HG02981 (cell line): ENCODE data around the gene BTBD19.
A peak's percentile ranks its signal among the peaks of the same experiment; 100 is the strongest.
"Not testable (repeated sequence)": the region's sequence is repeated elsewhere in the genome, so short reads cannot be mapped to it uniquely, and the experiment has no call there.

ENCODE experiments used
- ATAC-seq: cut with Tn5 transposase; IDR thresholded peaks from one replicate; pipeline ENCODE4 v1.9.1; 2021; ENCODE audit warnings: mild to moderate bottlenecking, moderate library complexity; ENCODE audit not compliant: unreplicated experiment

Gene BTBD19

DNA sequence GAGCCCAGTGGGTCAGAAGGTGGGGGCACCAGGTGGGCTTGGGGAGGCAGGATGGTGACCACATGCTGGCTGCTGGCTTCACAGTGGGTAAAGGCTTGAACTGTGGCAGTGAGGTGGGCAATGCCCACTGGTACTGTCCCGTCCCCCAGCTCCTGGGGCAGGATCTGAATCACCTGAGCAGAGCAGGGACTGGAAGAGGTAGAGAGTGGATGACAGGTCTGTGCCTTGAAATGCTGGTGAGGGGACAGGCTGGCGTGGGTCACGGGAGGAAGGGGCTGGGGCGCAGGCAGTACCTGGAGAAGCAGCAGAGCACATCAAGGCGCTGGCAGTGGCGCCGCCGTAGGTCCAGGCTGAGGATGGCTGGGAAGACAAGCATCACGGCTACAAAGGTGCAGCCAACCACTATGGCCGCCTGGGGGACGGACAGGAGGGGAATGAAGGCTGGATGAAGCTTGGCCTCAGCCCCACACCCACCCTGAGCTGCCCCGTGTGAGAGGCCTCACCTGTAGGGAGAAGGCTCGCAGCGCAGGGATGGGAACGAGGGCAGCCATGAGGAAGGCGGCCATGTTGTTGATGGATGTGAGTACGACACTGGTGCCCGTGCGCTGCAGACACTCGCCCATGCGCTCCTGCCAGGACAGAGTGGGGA, 19.8 kb downstream of the BTBD19 start:
- no peak for ATAC-seq

DNA sequence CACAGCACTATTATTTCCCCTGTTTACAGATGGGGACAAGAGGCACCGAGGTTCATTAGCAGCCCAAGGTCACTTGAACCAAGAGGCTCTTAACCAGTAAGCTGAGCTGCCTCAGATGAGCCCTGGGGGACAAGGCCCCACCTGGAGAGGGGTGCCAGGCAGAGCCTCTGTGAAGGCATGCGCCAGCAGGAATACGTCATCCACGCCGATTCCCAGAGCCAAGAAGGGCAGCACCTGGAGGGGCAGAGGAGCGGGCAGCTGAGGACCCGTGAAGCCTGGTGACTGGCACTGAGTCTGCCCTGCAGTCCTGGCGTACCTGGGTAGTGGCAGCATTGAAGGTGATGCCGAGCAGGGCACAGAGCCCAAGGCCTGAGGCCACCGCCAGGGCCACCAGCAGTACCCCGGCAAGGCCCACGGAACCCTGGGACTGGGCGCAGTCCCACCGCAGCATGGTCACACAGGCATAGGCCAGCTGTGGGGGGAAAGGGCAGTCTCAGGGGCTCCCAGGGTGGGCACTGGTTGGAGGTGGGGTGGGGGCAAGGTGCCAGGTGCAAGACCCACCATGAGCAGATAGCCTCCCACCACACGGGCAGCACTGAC, 20.6 kb downstream of the BTBD19 start:
- ATAC-seq = no peak

DNA sequence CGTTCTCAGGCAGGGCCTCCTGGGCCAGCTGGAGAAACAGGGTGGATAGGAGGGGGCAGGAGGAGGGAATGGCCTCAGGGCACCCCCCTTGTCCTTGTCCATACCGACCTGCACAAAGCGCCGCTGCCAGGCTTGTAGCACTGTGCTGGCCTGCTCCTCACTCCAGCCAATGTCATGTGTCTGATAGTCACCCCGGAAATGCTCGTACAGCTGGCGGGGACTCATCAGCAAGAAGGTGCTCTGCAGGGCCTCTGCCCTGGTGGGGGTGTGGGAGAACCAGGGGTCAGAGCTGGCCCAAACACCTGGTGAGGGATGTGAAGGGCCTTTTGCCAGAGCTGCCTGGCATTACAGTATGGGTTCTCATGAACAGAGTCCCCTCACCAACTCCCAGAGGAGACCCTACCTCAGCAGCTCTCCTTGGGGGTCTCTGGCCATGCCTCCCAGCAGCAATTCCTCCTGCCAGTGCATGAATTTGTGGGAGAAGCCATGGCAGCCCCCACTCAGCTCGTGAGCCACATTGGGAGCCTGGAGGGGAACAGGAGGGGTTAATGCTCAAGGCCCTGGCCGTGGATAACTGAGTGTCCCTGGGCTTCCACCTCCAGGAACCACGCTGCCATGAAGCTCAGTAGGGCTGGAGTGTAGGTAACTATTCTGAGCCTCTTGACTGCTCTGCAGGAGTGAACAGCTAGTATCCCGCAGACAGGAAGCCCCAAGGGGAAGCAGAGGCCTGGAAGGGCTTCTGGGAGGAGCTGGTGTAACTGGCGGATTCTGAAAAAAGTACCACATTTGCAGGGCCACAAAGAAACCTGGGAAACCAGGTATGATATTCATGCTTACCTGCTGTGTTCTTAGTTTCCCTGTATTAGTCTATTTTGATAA, 21.4 kb downstream of the BTBD19 start:
- no peak for ATAC-seq

DNA sequence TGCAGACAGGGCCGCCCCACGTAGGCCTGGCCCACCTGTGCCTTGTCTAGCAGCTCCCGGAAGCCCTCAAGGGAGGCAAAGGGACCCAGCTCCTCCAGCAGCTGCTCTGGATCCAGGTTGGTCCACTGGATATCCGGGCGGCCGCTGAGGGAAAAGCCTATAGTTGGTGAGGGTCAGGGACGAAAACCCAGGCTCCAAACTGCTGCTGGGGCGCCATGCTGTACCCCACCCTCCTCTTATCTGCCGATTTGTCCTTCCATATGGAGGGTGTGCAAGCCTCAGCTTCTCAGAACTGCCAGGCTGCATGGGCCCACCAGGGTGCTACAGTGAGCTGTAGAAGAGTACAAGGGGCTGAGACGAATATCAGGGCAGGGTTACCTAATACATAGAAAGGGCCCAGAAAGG, 22.6 kb downstream of the BTBD19 start:
- no peak for ATAC-seq

DNA sequence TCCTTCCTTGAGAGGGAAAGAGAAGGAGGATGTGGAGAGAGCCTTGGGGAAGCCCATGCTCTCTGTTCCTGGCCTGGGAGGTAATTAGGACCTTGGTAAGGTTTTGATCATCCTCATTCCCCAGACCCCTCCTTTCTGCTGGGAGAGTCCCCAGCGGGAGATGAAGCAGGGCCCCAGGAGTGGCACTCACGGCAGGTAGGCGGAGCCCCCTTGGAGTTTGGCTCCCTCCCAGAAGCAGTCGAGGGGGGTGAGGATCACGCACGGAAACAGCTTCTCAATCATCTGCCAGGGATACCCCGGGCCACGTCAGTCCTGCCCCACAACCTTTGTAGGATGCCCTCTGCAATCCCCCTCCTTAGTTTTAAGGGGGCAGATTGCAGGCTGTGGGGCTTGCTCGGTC, 23.2 kb downstream of the BTBD19 start:
- no peak for ATAC-seq

DNA sequence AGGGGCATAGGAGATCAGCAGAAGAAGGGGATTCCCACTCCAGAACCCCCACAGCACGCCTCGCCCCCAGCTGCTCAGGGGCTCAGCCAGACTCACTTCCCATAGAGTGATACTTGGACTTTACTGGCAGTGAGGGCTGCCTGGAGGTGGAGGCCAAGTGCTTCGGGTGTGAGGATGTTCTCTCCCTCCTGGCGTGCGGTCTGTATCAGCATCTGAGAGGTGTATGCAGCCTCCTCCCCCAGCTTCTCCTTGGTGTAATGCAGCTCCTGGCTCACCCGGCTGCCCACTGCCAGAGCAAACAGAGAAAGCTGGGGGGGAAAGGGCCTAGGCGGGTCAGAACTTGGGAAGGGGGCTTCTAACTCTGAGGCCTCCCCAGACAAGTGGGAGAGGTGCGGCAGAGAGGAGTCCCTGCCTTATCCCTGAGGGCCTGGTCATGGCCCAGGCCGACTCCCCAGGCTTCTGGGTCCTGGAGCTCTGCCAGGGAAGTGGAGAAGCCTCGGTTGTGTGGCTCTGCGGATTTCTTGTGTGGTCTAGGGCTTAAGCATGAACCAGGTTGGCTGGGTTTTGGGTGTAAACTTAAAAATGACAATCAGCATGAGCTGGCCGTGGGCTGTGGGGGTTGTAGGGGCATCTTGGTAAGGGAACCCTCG, 23.9 kb downstream of the BTBD19 start:
- no peak for ATAC-seq

DNA sequence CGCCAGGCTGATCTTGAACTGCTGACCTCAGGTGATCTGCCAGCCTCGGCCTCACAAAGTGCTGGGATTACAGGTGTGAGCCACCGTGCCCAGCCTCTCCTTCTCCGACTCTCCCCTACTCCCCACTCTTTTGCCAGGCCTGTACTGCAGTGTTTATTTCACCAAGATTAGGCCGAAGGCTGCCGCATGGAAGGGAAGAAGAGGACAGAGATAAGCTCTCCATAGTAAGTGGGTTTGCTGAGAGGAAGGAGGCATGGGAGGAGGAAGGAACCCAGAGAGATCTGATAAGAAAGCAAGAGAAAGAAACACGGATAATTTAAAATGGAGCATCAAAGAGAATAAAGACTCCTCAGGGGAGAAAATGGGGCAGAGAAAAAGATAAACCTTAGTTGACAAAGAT, 26.0 kb downstream of the BTBD19 start:
- ATAC-seq = no peak

DNA sequence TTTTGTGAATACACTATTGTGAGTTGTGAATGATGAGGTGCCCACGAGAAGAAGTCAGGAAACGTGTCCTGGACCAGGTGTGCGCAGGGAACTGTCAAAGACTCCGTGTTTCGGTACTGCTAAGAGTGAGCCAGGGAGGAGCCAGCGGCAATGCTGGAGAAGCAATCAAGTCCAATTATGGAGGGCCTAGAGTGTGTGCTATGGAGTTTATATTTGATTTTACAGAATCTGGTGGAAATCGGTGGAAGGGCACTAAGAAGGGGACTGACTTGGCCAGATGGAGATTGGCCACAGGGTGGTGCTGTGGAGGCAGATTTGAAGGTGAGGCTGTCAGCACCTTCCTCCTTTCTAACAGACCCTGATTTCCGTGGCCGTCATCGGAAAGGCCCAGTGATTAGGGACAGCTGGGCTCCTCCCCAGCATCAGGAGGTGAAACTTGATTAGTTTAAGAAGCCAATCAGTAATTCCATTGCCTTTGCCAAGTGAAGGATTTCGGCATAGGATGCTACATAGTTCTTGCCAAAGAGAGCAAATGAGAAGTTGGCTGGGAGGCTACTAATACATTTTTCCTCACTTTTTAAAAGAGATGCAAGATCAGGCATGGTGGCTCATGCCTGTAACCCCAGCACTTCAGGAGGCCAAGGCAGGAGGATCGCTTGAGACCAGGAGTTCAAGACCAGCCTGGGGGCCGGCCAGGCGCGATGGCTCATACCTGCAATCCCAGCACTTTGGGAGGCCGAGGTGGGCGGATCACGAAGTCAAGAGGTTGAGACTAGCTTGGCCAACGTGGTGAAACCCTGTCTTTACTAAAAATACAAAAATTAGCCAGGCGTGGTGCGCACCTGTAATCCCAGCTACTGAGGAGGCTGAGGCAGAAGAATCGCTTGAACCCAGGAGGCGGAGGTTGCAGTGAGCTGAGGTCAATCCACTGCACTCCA, 27.7 kb downstream of the BTBD19 start:
- ATAC-seq = peak; percentile 70

DNA sequence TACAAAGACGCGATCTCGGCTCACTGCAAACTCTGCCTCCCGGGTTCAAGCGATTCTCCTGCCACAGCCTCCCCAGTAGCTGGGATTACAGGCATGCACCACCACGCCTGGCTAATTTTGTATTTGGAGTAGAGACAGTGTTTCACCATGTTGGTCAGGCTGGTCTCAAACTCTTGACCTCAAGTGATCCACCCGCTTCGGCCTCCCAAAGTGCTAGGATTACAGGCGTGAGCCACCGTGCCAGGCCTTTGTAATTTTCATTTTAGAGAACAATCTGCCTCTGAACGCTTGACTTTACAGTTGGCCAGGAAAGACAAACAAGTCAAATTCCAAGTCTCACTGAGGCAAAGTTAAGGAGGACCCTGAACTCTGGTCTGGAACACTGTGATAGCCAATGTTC, 30.0 kb downstream of the BTBD19 start:
- not testable (repeated sequence) for ATAC-seq

DNA sequence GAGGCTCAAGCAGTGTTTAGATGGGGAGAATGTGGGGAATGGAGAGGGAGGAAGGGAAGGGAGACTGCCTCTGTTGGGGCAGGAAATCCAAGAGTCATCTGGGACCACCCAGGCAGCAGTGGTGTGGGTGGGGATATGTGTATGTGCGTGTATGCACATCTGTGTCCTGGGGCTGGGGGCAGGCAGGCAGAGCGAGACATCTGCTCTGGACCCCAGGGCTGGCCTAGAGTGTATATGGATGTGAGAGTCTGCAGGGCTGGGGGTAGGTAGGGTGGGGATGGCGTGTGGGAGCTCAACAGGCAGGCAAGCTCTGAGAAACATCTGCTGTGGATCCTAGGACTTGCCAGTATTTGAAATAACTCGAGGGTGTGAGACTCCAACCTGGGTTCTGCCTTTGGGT, 31.3 kb downstream of the BTBD19 start:
- ATAC-seq = no peak

DNA sequence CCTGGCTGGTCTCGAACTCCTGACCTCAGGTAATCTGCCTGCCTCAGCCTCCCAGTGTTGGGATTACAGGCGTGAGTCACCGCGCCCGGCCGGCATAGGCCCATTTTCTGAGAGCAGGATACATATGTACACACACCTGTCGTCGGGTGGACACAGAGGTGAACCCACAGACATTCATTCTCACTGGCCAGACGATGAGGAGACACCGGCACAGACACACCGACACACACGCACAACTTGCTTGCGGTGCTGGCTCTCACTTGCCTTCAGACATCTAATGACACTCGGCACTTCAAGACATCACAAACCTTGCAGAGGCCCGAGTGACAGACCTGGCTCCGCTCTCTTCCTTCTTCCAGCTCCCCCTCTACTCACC, 34.2 kb downstream of the BTBD19 start:
- ATAC-seq = no peak

DNA sequence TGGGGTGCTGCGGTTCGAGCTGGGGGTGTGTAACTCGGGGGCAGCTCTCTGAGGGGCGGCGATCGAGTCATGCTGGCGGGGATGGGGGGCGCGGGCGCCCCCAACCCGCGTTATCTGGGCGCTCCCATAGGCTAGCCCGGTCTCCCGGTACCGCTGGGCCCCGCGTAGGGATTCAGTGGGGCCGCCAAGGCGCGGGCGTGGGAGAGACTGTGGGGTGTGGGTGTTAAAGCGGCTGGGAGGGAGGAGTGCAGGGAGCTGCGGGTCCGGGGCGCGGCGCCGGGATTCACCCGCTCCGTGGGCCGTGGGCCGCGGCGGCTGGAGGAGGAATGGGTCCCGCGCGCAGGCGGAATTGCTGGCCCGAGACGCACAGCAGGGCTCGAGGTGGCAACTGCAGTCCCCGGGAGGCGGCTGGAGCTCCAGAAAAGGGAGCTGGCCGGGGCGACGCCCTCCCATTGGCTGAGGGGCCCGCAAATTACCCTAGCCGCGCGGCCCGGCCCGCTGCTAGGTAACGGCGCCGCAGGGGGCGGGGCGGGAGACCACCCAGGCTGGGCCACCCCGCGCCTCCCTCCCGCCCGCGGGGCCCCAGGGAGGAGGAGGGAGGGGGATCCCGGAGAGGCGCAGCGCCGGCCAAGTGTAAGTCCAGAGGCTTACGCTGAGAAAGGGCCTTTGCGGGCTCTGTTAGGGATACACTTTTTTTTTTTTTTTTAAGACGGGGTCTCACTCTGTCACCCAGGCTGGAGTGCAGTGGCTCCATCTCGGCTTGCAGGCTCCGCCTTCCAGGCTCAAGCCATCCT, 34.7 kb downstream of the BTBD19 start, which contains the start of gene PTCH2:
TSS of gene PTCH2 (minus strand) at position 392 of the 794 bp plus-strand sequence. CDS start at position 71, 321 bp downstream.
- no peak for ATAC-seq

DNA sequence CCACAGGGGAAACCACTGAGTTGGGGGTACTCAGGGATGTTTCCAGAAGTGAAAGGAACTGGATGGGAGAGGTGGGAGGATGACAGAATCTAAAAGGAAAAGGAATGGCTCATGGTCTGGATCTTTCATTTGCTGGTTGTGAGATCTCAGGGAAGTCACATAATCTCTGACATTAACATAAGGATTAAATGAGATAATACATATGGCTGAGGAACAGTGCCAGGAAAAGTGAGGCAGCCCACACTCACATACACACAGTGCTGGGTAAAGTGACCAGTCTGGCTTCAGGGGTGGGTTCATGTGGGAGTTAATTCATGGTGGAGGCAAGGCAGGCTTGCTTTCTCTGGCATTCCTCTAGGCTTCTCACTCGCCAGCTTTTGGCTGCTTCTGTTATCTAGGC, 38.7 kb downstream of the BTBD19 start:
- no peak for ATAC-seq

DNA sequence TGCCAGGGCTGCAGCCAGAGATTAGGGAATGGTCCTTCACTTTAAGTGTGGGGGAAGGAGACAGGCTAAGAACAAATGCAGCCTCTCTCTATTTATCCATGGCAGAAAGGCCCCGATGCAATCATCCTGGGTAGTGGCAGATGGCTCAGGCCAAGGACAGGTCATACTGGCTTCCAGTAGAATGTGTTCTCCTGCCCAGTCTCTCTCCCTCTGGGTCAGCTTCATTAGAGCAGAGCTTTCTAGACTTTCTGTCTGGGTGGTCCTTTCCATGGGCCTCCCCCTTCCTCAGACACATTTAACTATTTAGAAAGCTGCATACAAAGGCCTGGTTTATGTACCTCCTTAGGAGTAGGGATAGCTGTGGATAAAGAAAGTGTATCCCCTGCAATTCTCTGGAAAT, 39.5 kb downstream of the BTBD19 start:
- ATAC-seq = no peak

DNA sequence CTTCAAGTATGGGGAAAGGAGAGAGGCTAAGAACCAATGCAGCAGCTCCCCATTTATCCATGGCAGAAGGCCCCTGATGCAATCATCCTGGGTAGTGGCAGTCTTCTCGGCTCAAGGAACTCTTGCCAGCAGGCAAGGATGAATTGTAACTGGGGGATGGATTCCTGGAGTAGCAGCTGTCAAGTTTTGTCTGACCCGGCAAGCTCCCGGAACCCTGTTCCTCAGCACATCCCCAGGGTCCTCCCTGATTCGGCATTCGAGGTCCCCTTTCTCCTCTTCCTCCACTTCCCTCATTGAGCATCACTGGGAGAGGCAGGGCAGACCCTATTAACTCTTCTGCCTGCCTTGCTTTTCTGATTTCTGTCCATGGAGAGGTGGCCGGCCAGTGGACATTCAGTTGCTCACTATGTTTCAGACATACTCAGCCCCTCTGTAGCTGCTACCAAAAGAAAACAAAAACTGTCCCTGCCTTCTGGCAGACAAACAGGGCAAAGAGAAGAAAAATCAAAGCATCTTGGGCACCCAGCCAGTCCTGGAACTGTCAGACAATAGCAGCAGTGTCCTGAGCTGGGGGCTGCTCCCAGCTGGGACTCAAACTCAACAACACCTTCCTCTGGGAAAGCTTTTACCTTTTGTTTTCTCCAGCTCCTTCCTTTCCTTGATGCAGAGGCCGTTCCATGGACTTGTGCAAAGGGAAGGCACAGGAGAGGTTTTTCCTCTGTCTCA, 40.3 kb downstream of the BTBD19 start:
- no peak for ATAC-seq

DNA sequence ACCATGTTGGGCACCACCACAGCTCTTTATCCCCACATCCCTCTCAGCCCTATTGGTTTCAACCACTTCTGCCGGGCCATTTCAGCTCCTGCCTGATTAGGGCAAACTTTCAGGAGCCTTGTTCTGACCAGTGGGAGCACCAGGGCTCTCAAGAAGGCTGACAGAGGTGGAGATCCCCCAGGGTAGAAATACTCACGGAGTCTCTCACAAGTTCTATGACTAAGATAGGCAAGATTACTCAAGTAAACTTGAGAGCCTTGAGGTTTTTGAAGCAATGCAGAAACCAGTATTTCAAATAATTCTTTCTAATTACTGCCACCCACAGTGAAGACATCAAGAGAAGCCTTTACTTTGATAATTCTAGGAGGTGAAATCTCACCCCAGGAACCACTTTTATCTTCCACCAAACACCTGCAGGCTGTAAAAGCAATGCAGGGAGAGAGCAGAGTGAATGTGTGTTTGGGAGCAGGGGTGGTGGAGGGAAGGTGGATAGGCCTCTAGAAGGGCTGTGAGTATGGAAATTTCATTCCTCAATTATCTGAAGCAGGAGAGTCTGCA, 41.3 kb downstream of the BTBD19 start:
- no peak for ATAC-seq

DNA sequence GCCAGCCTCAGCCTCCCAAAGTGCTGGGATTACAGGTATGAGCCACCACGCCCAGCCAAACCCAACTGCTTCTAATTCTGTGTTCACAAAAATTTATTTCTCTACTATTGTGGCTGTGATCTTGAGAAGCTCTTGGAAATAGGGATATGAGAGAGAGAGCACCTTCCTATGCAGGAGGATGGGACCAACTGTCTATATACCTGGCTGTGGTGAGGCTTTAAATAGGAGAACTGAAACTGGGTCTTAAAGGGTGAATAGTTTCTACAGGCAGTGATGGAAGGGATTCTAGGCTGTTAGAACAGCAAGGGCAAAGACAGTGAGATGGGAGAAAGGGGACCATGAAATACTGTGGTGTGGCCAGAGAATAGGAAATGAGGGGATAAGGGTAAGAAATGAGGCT, 43.0 kb downstream of the BTBD19 start:
- no peak for ATAC-seq

DNA sequence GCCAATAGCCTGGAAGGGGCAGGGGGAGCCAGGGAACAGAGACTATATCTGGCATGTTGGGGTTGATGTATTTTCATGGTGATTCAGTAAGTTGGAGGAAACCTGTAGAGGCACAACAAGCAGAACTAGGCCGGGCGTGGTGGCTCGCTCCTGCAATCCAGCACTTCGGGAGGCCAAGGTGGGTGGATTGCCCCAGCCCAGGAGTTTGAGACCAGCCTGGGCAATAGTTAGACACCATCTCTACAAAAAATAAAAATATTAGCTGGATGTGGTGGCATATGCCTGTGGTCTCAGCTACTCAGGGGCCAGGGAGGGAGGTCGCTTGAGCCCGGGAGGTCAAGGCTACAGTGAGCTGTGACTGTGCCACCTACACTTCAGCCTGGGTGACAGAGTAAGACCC, 44.9 kb downstream of the BTBD19 start:
- ATAC-seq = no peak

DNA sequence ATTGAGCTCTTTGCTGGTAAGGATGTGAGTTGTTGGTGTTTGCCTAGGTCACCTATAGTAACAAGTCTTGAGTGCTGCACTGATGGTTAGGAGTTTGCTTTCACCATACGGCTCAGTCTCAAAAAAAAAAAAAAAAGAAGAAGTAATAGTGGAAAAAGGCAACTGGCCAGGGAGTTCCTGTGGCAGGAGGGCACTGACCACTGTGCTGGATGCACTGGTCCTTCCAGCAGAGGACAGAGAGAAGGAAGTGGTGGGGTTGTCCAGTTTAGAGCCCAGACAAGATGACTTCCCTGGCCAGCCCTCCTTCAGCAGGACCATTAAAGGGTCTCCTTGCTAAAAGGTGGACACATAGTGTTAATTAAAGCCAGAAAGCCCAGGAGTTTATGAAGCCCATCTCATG, 46.6 kb downstream of the BTBD19 start:
- no peak for ATAC-seq
